ENCODE data around the gene OR52K1. TPM values are rescaled to one million over a fixed set of nuclear protein-coding genes. Genes with fewer than 3 reads are reported as not detected.

Gene OR52K1
- polyA plus RNA-seq, 2 of the 4 experiments (the other 2 are of a cell fraction), result not detected

DNA sequence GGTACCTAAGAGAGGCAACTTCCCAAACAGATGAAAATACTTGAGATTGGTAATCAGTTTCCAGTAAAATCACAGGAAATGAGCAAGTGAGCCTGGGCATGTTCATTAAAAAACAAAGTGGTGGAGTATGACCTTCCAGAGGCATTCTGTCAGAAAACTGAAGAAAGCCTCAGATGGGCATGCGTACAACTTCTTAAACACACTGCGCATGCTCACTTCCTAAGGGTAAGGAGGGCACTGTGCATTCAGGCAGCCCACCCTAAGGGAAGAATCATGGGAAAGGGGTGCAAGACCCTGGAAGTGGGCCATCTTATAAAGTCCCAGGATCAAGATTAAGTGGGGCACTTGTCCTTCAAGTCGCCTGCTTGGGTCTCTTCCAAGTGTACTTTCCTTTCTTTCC, 29.3 kb upstream of the OR52K1 start:
- CTCF ChIA-PET, result no interaction called here
- POLR2A ChIA-PET, result no interaction called here
- Histone ChIP-seq H3K4me3 (no peak overlapping the region), H3K9me3 (no peaks in the 10 kb centered on the region), H3K4me2 (no peak overlapping the region), H3K4me1 (no peaks in the 10 kb centered on the region), H3K27ac (no peak overlapping the region)
- DNase-seq (ENCODE audit: low read depth in 1 of 2, low spot score in 1 of 2), result no peak
- ATAC-seq, result no peak
- 61% methylated on average over 3 of the region's 3 CpGs for WGBS (ENCODE audit: missing lambda C conversion rate)
- FAIRE-seq, result no peak
- TF ChIP-seq RARB (CRISPR knock-in tag; IDR thresholded peaks at IDR 0.05), result no peak
- no peak for TF ChIP-seq SMC3 (IDR thresholded peaks at IDR 0.05)
- no peak for TF ChIP-seq ZC3H11A (IDR thresholded peaks at IDR 0.05)
- TF ChIP-seq HOXB13 (CRISPR knock-in tag; IDR thresholded peaks at IDR 0.05; ENCODE audit: low read depth), result no peak
- TF ChIP-seq EP300 (IDR thresholded peaks at IDR 0.05), result no peak
- no peak for TF ChIP-seq SREBF2 (IDR thresholded peaks at IDR 0.05)
- no peak for TF ChIP-seq ZFP36 (IDR thresholded peaks at IDR 0.05; ENCODE audit: borderline replicate concordance, partially characterized antibody)
- TF ChIP-seq, protein P1, sequence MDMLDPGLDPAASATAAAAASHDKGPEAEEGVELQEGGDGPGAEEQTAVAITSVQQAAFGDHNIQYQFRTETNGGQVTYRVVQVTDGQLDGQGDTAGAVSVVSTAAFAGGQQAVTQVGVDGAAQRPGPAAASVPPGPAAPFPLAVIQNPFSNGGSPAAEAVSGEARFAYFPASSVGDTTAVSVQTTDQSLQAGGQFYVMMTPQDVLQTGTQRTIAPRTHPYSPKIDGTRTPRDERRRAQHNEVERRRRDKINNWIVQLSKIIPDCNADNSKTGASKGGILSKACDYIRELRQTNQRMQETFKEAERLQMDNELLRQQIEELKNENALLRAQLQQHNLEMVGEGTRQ (IDR thresholded peaks at IDR 0.05), result no peak
- no peak for TF ChIP-seq CHD4 (IDR thresholded peaks at IDR 0.05; ENCODE audit: borderline replicate concordance)
- no peak for TF ChIP-seq MAFK (IDR thresholded peaks at IDR 0.05; ENCODE audit: partially characterized antibody)
- no peak for TF ChIP-seq FOXS1 (CRISPR knock-in tag; IDR thresholded peaks at IDR 0.05)
- no peak for TF ChIP-seq PBX3 (IDR thresholded peaks at IDR 0.05)
- TF ChIP-seq MAZ (IDR thresholded peaks at IDR 0.05; ENCODE audit: borderline replicate concordance, low read depth, low read length), result no peak
- no peak for TF ChIP-seq POLR2A (IDR thresholded peaks at IDR 0.05; ENCODE audit: low read length)
- no peak for TF ChIP-seq RAD21 (conservative IDR thresholded peaks at IDR 0.05 in 1 of 2, IDR thresholded peaks at IDR 0.05 in 1 of 2)
- no peak for TF ChIP-seq TP53 (CRISPR knock-in tag; IDR thresholded peaks at IDR 0.05)
- no peak for TF ChIP-seq EHF (CRISPR knock-in tag; IDR thresholded peaks at IDR 0.05)

DNA sequence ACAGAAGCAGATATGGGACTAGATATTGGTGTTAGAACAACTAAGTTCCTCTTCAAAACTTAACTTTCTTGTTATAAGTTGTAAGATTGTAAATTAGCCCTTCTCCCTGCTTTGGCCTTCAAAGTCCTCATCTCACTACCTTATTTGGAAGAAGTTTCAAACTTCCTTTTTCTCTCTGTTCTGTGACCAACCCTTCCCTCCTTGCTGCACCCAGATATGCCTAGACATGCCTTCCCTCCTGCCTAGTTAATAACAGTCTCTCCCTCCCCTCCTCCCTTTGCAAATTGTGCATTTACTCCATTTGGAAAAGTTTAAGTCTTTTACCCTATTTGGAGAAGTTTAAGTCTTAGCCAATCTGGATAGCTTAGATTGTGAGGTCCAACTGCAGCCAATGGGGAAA, 28.4 kb upstream of the OR52K1 start:
- no peak overlapping the region for H3K27ac ChIP-seq
- POLR2A ChIA-PET, result no interaction called here

More for the DNA sequence above, 28.4 kb upstream of the OR52K1 start:
- DNase-seq (ENCODE audit: low read depth in 1 of 2, low spot score in 1 of 2) (no peak), ATAC-seq (no peak), FAIRE-seq (no peak)
- Histone ChIP-seq H3K4me1 (no peaks in the 10 kb centered on the region), H3K9me3 (no peaks in the 10 kb centered on the region), H3K4me3 (no peak overlapping the region), H3K4me2 (no peak overlapping the region)
- TF ChIP-seq, protein P2, sequence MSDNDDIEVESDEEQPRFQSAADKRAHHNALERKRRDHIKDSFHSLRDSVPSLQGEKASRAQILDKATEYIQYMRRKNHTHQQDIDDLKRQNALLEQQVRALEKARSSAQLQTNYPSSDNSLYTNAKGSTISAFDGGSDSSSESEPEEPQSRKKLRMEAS (IDR thresholded peaks at IDR 0.05), result no peak
- TF ChIP-seq ZFP36 (IDR thresholded peaks at IDR 0.05; ENCODE audit: borderline replicate concordance, partially characterized antibody) (no peak), HOXB13 (CRISPR knock-in tag; IDR thresholded peaks at IDR 0.05; ENCODE audit: low read depth) (no peak), HMGXB4 (CRISPR knock-in tag; IDR thresholded peaks at IDR 0.05; ENCODE audit: borderline replicate concordance) (no peak), RNF2 (IDR thresholded peaks at IDR 0.05; ENCODE audit: borderline replicate concordance, low read depth) (no peak), ZC3H11A (IDR thresholded peaks at IDR 0.05) (no peak), FOSL2 (IDR thresholded peaks at IDR 0.05) (no peak), FOSL2 (CRISPR knock-in tag; IDR thresholded peaks at IDR 0.05) (no peak), CBX2 (IDR thresholded peaks at IDR 0.05; ENCODE audit: borderline replicate concordance, low read depth) (no peak), FOSB (CRISPR knock-in tag; IDR thresholded peaks at IDR 0.05) (no peak), SMC3 (IDR thresholded peaks at IDR 0.05) (no peak), POLR2A (IDR thresholded peaks at IDR 0.05; ENCODE audit: low read length) (no peak)
- TF ChIP-seq, protein P3, sequence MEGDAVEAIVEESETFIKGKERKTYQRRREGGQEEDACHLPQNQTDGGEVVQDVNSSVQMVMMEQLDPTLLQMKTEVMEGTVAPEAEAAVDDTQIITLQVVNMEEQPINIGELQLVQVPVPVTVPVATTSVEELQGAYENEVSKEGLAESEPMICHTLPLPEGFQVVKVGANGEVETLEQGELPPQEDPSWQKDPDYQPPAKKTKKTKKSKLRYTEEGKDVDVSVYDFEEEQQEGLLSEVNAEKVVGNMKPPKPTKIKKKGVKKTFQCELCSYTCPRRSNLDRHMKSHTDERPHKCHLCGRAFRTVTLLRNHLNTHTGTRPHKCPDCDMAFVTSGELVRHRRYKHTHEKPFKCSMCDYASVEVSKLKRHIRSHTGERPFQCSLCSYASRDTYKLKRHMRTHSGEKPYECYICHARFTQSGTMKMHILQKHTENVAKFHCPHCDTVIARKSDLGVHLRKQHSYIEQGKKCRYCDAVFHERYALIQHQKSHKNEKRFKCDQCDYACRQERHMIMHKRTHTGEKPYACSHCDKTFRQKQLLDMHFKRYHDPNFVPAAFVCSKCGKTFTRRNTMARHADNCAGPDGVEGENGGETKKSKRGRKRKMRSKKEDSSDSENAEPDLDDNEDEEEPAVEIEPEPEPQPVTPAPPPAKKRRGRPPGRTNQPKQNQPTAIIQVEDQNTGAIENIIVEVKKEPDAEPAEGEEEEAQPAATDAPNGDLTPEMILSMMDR (IDR thresholded peaks at IDR 0.05), result no peak
- CTCF ChIA-PET, result no interaction called here

Measured in A549 (cell line).